HG03139 (cell line): Measurements from ENCODE around the gene MPP3.
A peak's percentile ranks its signal among the peaks of the same experiment; 100 is the strongest.
"Not testable (repeated sequence)": the region's sequence is repeated elsewhere in the genome, so short reads cannot be mapped to it uniquely, and the experiment has no call there.

Experiments
- ATAC-seq: cut with Tn5 transposase; IDR thresholded peaks from one replicate; pipeline ENCODE4 v1.9.1; 2021; ENCODE audit not compliant: unreplicated experiment

The MPP3 gene

GRCh38 chr17:43809121-43809520 is 23.8 kb downstream of the MPP3 start:
- ATAC-seq: no peak

- no peak for ATAC-seq
Observed at GRCh38 chr17:43808076-43808475, 24.9 kb downstream of the MPP3 start.

GRCh38 chr17:43805117-43805516 is 27.8 kb downstream of the MPP3 start:
- no peak for ATAC-seq

GRCh38 chr17:43803758-43804157 is 29.2 kb downstream of the MPP3 start:
- no peak for ATAC-seq

GRCh38 chr17:43801844-43802243 is 31.1 kb downstream of the MPP3 start:
- no peak for ATAC-seq

- ATAC-seq: no peak
Observed at GRCh38 chr17:43800736-43801135, 32.2 kb downstream of the MPP3 start.

GRCh38 chr17:43799047-43799446 is 33.9 kb downstream of the MPP3 start:
- ATAC-seq: no peak

GRCh38 chr17:43798024-43798423 is 34.9 kb downstream of the MPP3 start:
- ATAC-seq: not testable (repeated sequence)

- not testable (repeated sequence) for ATAC-seq
Observed at GRCh38 chr17:43792668-43793067, 40.3 kb downstream of the MPP3 start.

- ATAC-seq: no peak
Observed at GRCh38 chr17:43791589-43791988, 41.4 kb downstream of the MPP3 start.

- ATAC-seq: no peak
Observed at GRCh38 chr17:43790311-43790940, 42.5 kb downstream of the MPP3 start.

- no peak for ATAC-seq
Observed at GRCh38 chr17:43789482-43789881, 43.5 kb downstream of the MPP3 start.

GRCh38 chr17:43788540-43788939 is 44.4 kb downstream of the MPP3 start:
- no peak for ATAC-seq

- no peak for ATAC-seq
Observed at GRCh38 chr17:43787728-43788127, 45.2 kb downstream of the MPP3 start.

GRCh38 chr17:43784628-43785101 is 48.3 kb downstream of the MPP3 start:
- ATAC-seq: no peak

GRCh38 chr17:43784068-43784467 is 48.9 kb downstream of the MPP3 start:
- no peak for ATAC-seq

GRCh38 chr17:43782913-43783680 is 49.8 kb downstream of the MPP3 start:
- no peak for ATAC-seq

- ATAC-seq: no peak
Observed at GRCh38 chr17:43780135-43780534, 52.8 kb downstream of the MPP3 start, which contains the start of gene CFAP97D1. Gene CFAP97D1 (plus strand): TSS chr17:43780435. CDS start chr17:43780463, 28 bp downstream.

- no peak for ATAC-seq
Observed at GRCh38 chr17:43779145-43780125, 53.5 kb downstream of the MPP3 start.

- ATAC-seq: peak; percentile 79
Observed at GRCh38 chr17:43778337-43779144, 54.4 kb downstream of the MPP3 start, which contains the start of gene DUSP3. Gene DUSP3 (minus strand): TSS chr17:43778977. CDS start chr17:43778924, 53 bp downstream.
